ENCODE measurements around the gene SP1.

Gene SP1

GRCh38 chr12:53380794-53381730 lies 1.1 kb downstream of the SP1 start (continued):
- TF ChIP-seq, protein P1, sequence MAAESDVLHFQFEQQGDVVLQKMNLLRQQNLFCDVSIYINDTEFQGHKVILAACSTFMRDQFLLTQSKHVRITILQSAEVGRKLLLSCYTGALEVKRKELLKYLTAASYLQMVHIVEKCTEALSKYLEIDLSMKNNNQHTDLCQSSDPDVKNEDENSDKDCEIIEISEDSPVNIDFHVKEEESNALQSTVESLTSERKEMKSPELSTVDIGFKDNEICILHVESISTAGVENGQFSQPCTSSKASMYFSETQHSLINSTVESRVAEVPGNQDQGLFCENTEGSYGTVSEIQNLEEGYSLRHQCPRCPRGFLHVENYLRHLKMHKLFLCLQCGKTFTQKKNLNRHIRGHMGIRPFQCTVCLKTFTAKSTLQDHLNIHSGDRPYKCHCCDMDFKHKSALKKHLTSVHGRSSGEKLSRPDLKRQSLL (tag by site-specific recombination; IDR thresholded peaks at IDR 0.05): no peak
- TF ChIP-seq ZNF423 (tag by site-specific recombination; IDR thresholded peaks at IDR 0.05) (no peak), ZNF677 (tag by site-specific recombination; IDR thresholded peaks at IDR 0.05) (no peak), ZNF404 (tag by site-specific recombination; IDR thresholded peaks at IDR 0.05) (no peak), ZXDB (tag by site-specific recombination; IDR thresholded peaks at IDR 0.05) (peak; percentile 16; the same call in 1 of the 2 replicates), KLF1 (tag by site-specific recombination; IDR thresholded peaks at IDR 0.05) (peak; percentile 87), WT1 (tag by site-specific recombination; IDR thresholded peaks at IDR 0.05) (peak; percentile 21; the same call in 1 of the 2 replicates), SP7 (tag by site-specific recombination; IDR thresholded peaks at IDR 0.05) (peak; percentile 44; the same call in 1 of the 2 replicates), BCL11B (tag by site-specific recombination; IDR thresholded peaks at IDR 0.05; ENCODE audit: low read depth) (no peak), BCL11A (tag by site-specific recombination; IDR thresholded peaks at IDR 0.05; ENCODE audit: low read depth) (no peak), HOXC10 (CRISPR knock-in tag; IDR thresholded peaks at IDR 0.05) (no peak), ZNF560 (tag by site-specific recombination; IDR thresholded peaks at IDR 0.05; ENCODE audit: borderline replicate concordance) (no peak), ZNF639 (tag by site-specific recombination; IDR thresholded peaks at IDR 0.05) (peak; percentile 38; the same call in 1 of the 2 replicates), ZNF555 (tag by site-specific recombination; conservative IDR thresholded peaks at IDR 0.05) (no peak), ZNF585B (tag by site-specific recombination; IDR thresholded peaks at IDR 0.05) (no peak), MYNN (tag by site-specific recombination; IDR thresholded peaks at IDR 0.05; ENCODE audit: borderline replicate concordance) (no peak), ZNF2 (tag by site-specific recombination; IDR thresholded peaks at IDR 0.05) (peak; percentile 48; the same call in 1 of the 2 replicates), ZBTB8A (tag by site-specific recombination; IDR thresholded peaks at IDR 0.05) (peak; percentile 91), ZNF362 (tag by site-specific recombination; IDR thresholded peaks at IDR 0.05) (peak; percentile 86; the same call in 1 of the 2 replicates), SP3 (tag by site-specific recombination; IDR thresholded peaks at IDR 0.05) (peak; percentile 76), ELK4 (IDR thresholded peaks at IDR 0.05; ENCODE audit: borderline replicate concordance, low read depth, low read length) (no peak), PRDM1 (tag by site-specific recombination; IDR thresholded peaks at IDR 0.05) (peak; percentile 65), KLF16 (tag by site-specific recombination; IDR thresholded peaks at IDR 0.05) (0 out of 2 replicates have a peak, but pooled peaks have one; percentile 63), ZNF580 (tag by site-specific recombination; IDR thresholded peaks at IDR 0.05) (no peak)
- TF ChIP-seq, protein P2, sequence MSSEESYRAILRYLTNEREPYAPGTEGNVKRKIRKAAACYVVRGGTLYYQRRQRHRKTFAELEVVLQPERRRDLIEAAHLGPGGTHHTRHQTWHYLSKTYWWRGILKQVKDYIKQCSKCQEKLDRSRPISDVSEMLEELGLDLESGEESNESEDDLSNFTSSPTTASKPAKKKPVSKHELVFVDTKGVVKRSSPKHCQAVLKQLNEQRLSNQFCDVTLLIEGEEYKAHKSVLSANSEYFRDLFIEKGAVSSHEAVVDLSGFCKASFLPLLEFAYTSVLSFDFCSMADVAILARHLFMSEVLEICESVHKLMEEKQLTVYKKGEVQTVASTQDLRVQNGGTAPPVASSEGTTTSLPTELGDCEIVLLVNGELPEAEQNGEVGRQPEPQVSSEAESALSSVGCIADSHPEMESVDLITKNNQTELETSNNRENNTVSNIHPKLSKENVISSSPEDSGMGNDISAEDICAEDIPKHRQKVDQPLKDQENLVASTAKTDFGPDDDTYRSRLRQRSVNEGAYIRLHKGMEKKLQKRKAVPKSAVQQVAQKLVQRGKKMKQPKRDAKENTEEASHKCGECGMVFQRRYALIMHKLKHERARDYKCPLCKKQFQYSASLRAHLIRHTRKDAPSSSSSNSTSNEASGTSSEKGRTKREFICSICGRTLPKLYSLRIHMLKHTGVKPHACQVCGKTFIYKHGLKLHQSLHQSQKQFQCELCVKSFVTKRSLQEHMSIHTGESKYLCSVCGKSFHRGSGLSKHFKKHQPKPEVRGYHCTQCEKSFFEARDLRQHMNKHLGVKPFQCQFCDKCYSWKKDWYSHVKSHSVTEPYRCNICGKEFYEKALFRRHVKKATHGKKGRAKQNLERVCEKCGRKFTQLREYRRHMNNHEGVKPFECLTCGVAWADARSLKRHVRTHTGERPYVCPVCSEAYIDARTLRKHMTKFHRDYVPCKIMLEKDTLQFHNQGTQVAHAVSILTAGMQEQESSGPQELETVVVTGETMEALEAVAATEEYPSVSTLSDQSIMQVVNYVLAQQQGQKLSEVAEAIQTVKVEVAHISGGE (tag by site-specific recombination; conservative IDR thresholded peaks at IDR 0.05; ENCODE audit: low read depth): no peak
- TF ChIP-seq, protein P3, sequence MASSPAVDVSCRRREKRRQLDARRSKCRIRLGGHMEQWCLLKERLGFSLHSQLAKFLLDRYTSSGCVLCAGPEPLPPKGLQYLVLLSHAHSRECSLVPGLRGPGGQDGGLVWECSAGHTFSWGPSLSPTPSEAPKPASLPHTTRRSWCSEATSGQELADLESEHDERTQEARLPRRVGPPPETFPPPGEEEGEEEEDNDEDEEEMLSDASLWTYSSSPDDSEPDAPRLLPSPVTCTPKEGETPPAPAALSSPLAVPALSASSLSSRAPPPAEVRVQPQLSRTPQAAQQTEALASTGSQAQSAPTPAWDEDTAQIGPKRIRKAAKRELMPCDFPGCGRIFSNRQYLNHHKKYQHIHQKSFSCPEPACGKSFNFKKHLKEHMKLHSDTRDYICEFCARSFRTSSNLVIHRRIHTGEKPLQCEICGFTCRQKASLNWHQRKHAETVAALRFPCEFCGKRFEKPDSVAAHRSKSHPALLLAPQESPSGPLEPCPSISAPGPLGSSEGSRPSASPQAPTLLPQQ (tag by site-specific recombination; IDR thresholded peaks at IDR 0.05): 0 out of 2 replicates have a peak, but pooled peaks have one; percentile 10
- TF ChIP-seq, protein P4, sequence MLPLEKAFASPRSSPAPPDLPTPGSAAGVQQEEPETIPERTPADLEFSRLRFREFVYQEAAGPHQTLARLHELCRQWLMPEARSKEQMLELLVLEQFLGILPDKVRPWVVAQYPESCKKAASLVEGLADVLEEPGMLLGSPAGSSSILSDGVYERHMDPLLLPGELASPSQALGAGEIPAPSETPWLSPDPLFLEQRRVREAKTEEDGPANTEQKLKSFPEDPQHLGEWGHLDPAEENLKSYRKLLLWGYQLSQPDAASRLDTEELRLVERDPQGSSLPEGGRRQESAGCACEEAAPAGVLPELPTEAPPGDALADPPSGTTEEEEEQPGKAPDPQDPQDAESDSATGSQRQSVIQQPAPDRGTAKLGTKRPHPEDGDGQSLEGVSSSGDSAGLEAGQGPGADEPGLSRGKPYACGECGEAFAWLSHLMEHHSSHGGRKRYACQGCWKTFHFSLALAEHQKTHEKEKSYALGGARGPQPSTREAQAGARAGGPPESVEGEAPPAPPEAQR (tag by site-specific recombination; IDR thresholded peaks at IDR 0.05): 0 out of 2 replicates have a peak, but pooled peaks have one; percentile 46

Data from HEK293 (cell line).